Testis (tissue), 2 donors: ENCODE results near the gene MRM1.

Experiments used
- POLR2A ChIP-seq: fragments of 450-650 bp; IDR thresholded peaks from one replicate; pipeline ENCODE4 v1.6.1; 2017; ENCODE audit warnings: antibody characterized with exemption, mild to moderate bottlenecking, moderate library complexity
- TF ChIP-seq, protein P1 (sequence below), 3 experiments: fragments of 450-650 bp in 2 of 3; fragments of 200-600 bp in 1 of 3; sonication (generic) in 1 of 3; IDR thresholded peaks; one replicate each; pipeline ENCODE4 v1.5.1; 2016 to 2019; ENCODE audit warnings: antibody characterized with exemption in 3 of 3, mild to moderate bottlenecking in 2 of 3, moderate library complexity in 1 of 3

DNA sequence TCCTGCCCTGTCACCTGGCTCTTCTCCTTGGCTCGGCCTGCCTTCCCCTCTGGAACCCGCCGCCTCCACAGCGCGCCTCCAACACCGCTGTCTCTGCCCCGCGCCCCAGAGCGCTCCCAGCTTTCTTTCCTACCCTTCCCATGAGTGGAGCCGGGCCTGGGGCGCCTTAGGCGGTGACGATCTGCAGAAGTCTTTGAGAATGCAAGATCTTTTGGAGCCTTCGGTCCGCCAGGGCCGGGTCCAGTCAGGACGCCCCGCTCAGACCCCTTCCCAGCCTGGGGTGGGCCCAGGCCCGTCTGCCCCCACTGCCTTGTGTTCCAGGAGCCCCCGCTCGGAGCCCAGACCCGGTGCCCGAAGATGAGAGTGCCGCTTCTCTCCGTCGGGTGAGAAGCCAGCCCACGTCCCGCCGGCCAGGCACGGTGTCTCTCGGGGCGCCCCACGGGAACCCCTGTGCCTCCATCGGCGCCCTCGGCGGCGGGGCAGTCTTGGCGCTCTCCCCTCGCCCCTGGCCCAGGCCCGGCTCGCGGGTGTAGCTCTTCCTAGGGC is 40.0 kb downstream of the MRM1 start:
- TF ChIP-seq POLR2A: no peak
- TF ChIP-seq, protein P1, sequence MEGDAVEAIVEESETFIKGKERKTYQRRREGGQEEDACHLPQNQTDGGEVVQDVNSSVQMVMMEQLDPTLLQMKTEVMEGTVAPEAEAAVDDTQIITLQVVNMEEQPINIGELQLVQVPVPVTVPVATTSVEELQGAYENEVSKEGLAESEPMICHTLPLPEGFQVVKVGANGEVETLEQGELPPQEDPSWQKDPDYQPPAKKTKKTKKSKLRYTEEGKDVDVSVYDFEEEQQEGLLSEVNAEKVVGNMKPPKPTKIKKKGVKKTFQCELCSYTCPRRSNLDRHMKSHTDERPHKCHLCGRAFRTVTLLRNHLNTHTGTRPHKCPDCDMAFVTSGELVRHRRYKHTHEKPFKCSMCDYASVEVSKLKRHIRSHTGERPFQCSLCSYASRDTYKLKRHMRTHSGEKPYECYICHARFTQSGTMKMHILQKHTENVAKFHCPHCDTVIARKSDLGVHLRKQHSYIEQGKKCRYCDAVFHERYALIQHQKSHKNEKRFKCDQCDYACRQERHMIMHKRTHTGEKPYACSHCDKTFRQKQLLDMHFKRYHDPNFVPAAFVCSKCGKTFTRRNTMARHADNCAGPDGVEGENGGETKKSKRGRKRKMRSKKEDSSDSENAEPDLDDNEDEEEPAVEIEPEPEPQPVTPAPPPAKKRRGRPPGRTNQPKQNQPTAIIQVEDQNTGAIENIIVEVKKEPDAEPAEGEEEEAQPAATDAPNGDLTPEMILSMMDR (IDR thresholded peaks at IDR 0.05): no peak
